ENCODE results near the gene BLOC1S6.

DNA sequence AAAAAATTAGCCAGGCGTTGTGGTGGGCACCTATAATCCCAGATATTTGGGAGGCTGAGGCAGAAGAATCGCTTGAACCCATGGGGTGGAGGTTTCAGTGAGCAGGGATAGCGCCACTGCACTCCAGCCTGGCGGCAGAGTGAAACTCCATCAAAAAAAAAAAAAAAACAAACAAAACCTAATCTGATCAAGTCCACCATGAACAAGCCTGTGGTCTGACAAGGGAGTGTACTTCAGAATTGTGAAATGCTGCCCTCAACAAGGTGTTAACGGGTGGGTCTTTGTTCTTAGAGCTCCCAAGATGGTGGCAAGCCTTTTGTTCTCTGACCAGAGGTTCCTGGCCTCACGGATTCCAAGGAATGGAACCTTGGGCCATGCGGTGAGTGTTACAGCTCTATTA lies 40.4 kb upstream of the BLOC1S6 start:
- TF ChIP-seq, protein P1, sequence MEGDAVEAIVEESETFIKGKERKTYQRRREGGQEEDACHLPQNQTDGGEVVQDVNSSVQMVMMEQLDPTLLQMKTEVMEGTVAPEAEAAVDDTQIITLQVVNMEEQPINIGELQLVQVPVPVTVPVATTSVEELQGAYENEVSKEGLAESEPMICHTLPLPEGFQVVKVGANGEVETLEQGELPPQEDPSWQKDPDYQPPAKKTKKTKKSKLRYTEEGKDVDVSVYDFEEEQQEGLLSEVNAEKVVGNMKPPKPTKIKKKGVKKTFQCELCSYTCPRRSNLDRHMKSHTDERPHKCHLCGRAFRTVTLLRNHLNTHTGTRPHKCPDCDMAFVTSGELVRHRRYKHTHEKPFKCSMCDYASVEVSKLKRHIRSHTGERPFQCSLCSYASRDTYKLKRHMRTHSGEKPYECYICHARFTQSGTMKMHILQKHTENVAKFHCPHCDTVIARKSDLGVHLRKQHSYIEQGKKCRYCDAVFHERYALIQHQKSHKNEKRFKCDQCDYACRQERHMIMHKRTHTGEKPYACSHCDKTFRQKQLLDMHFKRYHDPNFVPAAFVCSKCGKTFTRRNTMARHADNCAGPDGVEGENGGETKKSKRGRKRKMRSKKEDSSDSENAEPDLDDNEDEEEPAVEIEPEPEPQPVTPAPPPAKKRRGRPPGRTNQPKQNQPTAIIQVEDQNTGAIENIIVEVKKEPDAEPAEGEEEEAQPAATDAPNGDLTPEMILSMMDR (IDR thresholded peaks at IDR 0.05), result no peak
- no peak for TF ChIP-seq EZH2 (IDR thresholded peaks at IDR 0.05)

All from neural progenitor cell (in vitro differentiated cells).